MM.1S (cell line): ENCODE data around the gene GLRA1.

Experiments
- DNase-seq: peaks from one replicate; pipeline ENCODE4 v3.0.0-alpha.2; 2015
- H2AFZ ChIP-seq: fragments of 300-600 bp; sonication (generic); 2 replicates; pipeline ENCODE4 v1.6.0; 2016; ENCODE audit warnings: antibody characterized with exemption, low read length
- H3F3A ChIP-seq: fragments of 300-600 bp; sonication (generic); 2 replicates; pipeline ENCODE4 v1.6.1; 2016; ENCODE audit warnings: mild to moderate bottlenecking, antibody characterized with exemption, low read length, moderate library complexity, mixed read lengths; ENCODE audit not compliant: insufficient read depth
- H3K27ac ChIP-seq: fragments of 300-600 bp; sonication (generic); 2 replicates; pipeline ENCODE4 v1.5.1; 2016; ENCODE audit warnings: mild to moderate bottlenecking, low read length
- H3K27me3 ChIP-seq: fragments of 300-600 bp; sonication (generic); replicated peaks from 2 replicates; pipeline ENCODE4 v1.6.0; 2016; ENCODE audit warnings: low read length; ENCODE audit not compliant: insufficient read depth
- H3K36me3 ChIP-seq: fragments of 300-600 bp; sonication (generic); replicated peaks from 2 replicates; pipeline ENCODE4 v1.6.1; 2016; ENCODE audit warnings: mild to moderate bottlenecking, low read length, mixed read lengths; ENCODE audit not compliant: insufficient read depth
- H3K4me1 ChIP-seq: fragments of 300-600 bp; sonication (generic); 2 replicates; pipeline ENCODE4 v1.6.1; 2016; ENCODE audit warnings: low read length, mixed read lengths
- H3K4me2 ChIP-seq: fragments of 300-600 bp; sonication (generic); 2 replicates; pipeline ENCODE4 v1.6.0; 2016; ENCODE audit warnings: low read depth, low read length
- H3K4me3 ChIP-seq: fragments of 300-600 bp; sonication (generic); 2 replicates; pipeline ENCODE4 v1.5.1; 2016; ENCODE audit warnings: low read length, mixed read lengths
- H3K79me2 ChIP-seq: fragments of 300-600 bp; sonication (generic); 2 replicates; pipeline ENCODE4 v1.6.1; 2016; ENCODE audit warnings: mixed run types, low read length, mixed read lengths
- H3K9ac ChIP-seq: fragments of 300-600 bp; sonication (generic); 2 replicates; pipeline ENCODE4 v1.6.1; 2016; ENCODE audit warnings: low read length, mixed read lengths
- H3K9me2 ChIP-seq: fragments of 300-600 bp; sonication (generic); replicated peaks from 2 replicates; pipeline ENCODE4 v1.6.1; 2016; ENCODE audit warnings: mild to moderate bottlenecking, low read length, mixed read lengths; ENCODE audit not compliant: insufficient read depth
- H3K9me3 ChIP-seq: fragments of 300-600 bp; sonication (generic); replicated peaks from 2 replicates; pipeline ENCODE4 v1.6.1; 2016; ENCODE audit warnings: mild to moderate bottlenecking, low read length, mixed read lengths; ENCODE audit not compliant: insufficient read depth
- H4K20me1 ChIP-seq: fragments of 300-600 bp; sonication (generic); 2 replicates; pipeline ENCODE4 v1.6.1; 2016; ENCODE audit warnings: mild to moderate bottlenecking, low read length, moderate library complexity, mixed read lengths; ENCODE audit not compliant: insufficient read depth
- CTCF ChIP-seq: fragments of 300-600 bp; sonication (generic); IDR thresholded peaks from 2 replicates; pipeline ENCODE4 v1.5.1; 2016; ENCODE audit warnings: antibody characterized with exemption, low read length, mixed read lengths
- EZH2 ChIP-seq: fragments of 300-600 bp; sonication (generic); optimal IDR thresholded peaks from 2 replicates; pipeline ENCODE3; 2017; ENCODE audit warnings: low read depth, mild to moderate bottlenecking, antibody characterized with exemption, low read length, mixed read lengths
- EZH2phosphoT487 ChIP-seq: fragments of 300-600 bp; sonication (generic); IDR thresholded peaks from 2 replicates; pipeline ENCODE4 v1.6.1; 2018; ENCODE audit warnings: antibody characterized with exemption, low read length

The GLRA1 gene

GRCh38 chr5:151820903-151821302 is 103.7 kb downstream of the GLRA1 start:
- no peaks in the 10 kb centered on the region for H3K9me3 ChIP-seq
- H3K79me2 ChIP-seq: no peaks in the 10 kb centered on the region
- no peaks in the 10 kb centered on the region for H3K4me1 ChIP-seq
- peaks cover 7% of the 10 kb centered on the region; the same call in 1 of the 2 replicates for H3F3A ChIP-seq
- no peak overlapping the region for H3K4me2 ChIP-seq
- TF ChIP-seq CTCF (no peak), EZH2 (no peak), EZH2phosphoT487 (no peak)
- H4K20me1 ChIP-seq: no peaks in the 10 kb centered on the region
- H2AFZ ChIP-seq: no peak overlapping the region
- H3K9me2 ChIP-seq: no peaks in the 10 kb centered on the region
- H3K27me3 ChIP-seq: no peaks in the 10 kb centered on the region
- H3K4me3 ChIP-seq: no peak overlapping the region
- H3K9ac ChIP-seq: no peak overlapping the region
- no peaks in the 10 kb centered on the region for H3K36me3 ChIP-seq
- no peak overlapping the region for H3K27ac ChIP-seq
- no peak for DNase-seq

- Histone ChIP-seq H3K27me3 (no peaks in the 10 kb centered on the region), H4K20me1 (no peaks in the 10 kb centered on the region), H3K36me3 (no peaks in the 10 kb centered on the region), H3K4me3 (no peak overlapping the region), H3K27ac (no peak overlapping the region), H2AFZ (no peak overlapping the region), H3K79me2 (no peaks in the 10 kb centered on the region), H3K4me2 (no peak overlapping the region), H3F3A (peaks cover 7% of the 10 kb centered on the region; the same call in 1 of the 2 replicates), H3K4me1 (no peaks in the 10 kb centered on the region), H3K9ac (no peak overlapping the region), H3K9me2 (no peaks in the 10 kb centered on the region), H3K9me3 (no peaks in the 10 kb centered on the region)
- DNase-seq: no peak
- no peak for TF ChIP-seq EZH2phosphoT487
- no peak for TF ChIP-seq CTCF
These were observed 104.4 kb downstream of the GLRA1 start for GRCh38 chr5:151820271-151820670.

GRCh38 chr5:151819830-151820229 is 104.8 kb downstream of the GLRA1 start:
- Histone ChIP-seq H3K9me3 (no peaks in the 10 kb centered on the region), H4K20me1 (no peaks in the 10 kb centered on the region), H3K27ac (no peak overlapping the region), H3K9ac (no peak overlapping the region), H3F3A (peaks cover 7% of the 10 kb centered on the region; the same call in 1 of the 2 replicates), H3K27me3 (no peaks in the 10 kb centered on the region), H3K36me3 (no peaks in the 10 kb centered on the region), H3K9me2 (no peaks in the 10 kb centered on the region), H2AFZ (no peak overlapping the region), H3K4me2 (no peak overlapping the region), H3K79me2 (no peaks in the 10 kb centered on the region), H3K4me3 (no peak overlapping the region), H3K4me1 (no peaks in the 10 kb centered on the region)
- no peak for DNase-seq
- no peak for TF ChIP-seq EZH2phosphoT487
- no peak for TF ChIP-seq CTCF
- TF ChIP-seq EZH2: no peak

DNA sequence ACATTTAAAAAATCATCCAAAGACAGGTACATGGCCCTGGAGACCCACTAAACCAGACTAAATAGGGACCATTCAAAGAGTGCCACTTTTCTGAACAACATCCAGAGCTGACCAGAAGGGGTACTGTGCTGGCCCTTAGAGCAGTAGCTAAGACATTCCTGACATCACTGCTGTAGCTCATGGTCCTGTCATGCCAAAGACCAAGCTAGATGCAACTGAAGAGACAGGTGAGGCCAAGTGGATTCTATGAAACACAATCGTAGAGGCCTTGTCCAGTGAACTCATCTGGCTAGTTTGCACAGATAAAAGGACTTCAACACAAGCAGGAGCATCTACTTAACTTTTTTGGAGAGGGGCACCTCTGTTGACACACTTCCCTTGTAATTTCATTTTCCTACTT is 109.6 kb downstream of the GLRA1 start:
- Histone ChIP-seq H3K9ac (no peak overlapping the region), H3K79me2 (peaks cover 4% of the 10 kb centered on the region; the same call in 1 of the 2 replicates), H3K36me3 (peaks cover 4% of the 10 kb centered on the region), H4K20me1 (no peaks in the 10 kb centered on the region), H3F3A (peaks cover 7% of the 10 kb centered on the region; the same call in 1 of the 2 replicates), H3K4me3 (no peak overlapping the region), H3K27me3 (no peaks in the 10 kb centered on the region), H3K9me3 (no peaks in the 10 kb centered on the region), H3K27ac (no peak overlapping the region), H3K4me2 (no peak overlapping the region), H2AFZ (no peak overlapping the region), H3K9me2 (no peaks in the 10 kb centered on the region), H3K4me1 (no peaks in the 10 kb centered on the region)
- DNase-seq: no peak
- TF ChIP-seq CTCF: no peak
- TF ChIP-seq EZH2phosphoT487: no peak
- TF ChIP-seq EZH2: no peak
